ENCODE results near the gene SEC16A. TPM values are rescaled to one million over a fixed set of nuclear protein-coding genes. Genes with fewer than 3 reads are reported as not detected.

SEC16A gene
- total RNA-seq, 1 donor: 39.4 TPM

DNA sequence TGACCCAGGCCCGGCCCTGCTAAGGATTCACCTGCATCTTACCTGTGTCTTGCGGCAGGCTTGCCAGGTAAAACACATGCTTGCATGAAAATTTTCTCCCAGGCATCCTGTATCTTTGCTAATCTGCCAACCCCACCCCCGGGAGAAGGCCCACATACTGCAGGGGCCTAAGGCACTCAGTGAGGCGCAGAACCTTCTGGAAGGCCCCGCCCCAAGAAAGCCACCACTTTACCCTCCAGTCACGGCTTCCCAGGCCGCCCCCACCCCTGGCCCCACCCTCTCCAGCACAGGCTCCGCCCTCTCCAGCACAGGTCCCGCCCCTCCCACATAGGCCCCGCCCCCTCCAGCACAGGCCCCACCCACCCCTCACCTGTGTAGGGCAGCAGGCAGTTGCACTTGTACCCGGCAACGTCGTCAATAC lies 29.8 kb upstream of the SEC16A start:
- TF ChIP-seq, protein P1, sequence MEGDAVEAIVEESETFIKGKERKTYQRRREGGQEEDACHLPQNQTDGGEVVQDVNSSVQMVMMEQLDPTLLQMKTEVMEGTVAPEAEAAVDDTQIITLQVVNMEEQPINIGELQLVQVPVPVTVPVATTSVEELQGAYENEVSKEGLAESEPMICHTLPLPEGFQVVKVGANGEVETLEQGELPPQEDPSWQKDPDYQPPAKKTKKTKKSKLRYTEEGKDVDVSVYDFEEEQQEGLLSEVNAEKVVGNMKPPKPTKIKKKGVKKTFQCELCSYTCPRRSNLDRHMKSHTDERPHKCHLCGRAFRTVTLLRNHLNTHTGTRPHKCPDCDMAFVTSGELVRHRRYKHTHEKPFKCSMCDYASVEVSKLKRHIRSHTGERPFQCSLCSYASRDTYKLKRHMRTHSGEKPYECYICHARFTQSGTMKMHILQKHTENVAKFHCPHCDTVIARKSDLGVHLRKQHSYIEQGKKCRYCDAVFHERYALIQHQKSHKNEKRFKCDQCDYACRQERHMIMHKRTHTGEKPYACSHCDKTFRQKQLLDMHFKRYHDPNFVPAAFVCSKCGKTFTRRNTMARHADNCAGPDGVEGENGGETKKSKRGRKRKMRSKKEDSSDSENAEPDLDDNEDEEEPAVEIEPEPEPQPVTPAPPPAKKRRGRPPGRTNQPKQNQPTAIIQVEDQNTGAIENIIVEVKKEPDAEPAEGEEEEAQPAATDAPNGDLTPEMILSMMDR (IDR thresholded peaks at IDR 0.05; ENCODE audit: insufficient read depth, low read length): no peak
- H3K4me3 ChIP-seq (ENCODE audit: low read depth, low read length): no peak overlapping the region
- no peak for DNase-seq (ENCODE audit: low read depth)

GRCh38 chr9:136511670-136512592 lies 29.1 kb upstream of the SEC16A start:
- H3K4me3 ChIP-seq (ENCODE audit: low read depth, low read length): no peak overlapping the region
- TF ChIP-seq, protein P1 (IDR thresholded peaks at IDR 0.05; ENCODE audit: insufficient read depth, low read length): no peak
- no peak for DNase-seq (ENCODE audit: low read depth)

GRCh38 chr9:136511144-136511669 lies 28.4 kb upstream of the SEC16A start:
- no peak for DNase-seq (ENCODE audit: low read depth)
- TF ChIP-seq, protein P1 (IDR thresholded peaks at IDR 0.05; ENCODE audit: insufficient read depth, low read length): no peak
- H3K4me3 ChIP-seq (ENCODE audit: low read depth, low read length): no peak overlapping the region

DNA sequence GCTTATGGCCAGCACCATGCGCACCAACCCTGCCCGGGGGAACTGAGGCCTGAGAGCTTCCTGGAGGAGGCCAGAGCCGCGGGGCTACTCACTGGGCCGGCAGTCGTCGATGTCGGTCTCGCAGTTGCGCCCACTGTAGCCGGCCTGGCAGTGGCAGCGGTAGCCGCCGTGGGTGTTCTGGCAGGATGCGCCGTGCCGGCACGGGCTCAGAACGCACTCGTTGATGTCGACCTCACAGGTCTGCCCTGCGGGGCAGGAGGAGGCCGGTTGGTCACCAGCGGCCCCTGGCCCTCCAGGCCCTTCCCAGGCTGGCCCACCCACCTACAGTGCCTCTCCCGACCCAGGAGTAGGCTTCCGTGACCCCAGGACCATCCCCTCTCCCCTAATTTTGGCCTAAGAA lies 27.7 kb upstream of the SEC16A start:
- DNase-seq (ENCODE audit: low read depth): no peak
- no peak overlapping the region for H3K4me3 ChIP-seq (ENCODE audit: low read depth, low read length)
- TF ChIP-seq, protein P1 (IDR thresholded peaks at IDR 0.05; ENCODE audit: insufficient read depth, low read length): no peak

DNA sequence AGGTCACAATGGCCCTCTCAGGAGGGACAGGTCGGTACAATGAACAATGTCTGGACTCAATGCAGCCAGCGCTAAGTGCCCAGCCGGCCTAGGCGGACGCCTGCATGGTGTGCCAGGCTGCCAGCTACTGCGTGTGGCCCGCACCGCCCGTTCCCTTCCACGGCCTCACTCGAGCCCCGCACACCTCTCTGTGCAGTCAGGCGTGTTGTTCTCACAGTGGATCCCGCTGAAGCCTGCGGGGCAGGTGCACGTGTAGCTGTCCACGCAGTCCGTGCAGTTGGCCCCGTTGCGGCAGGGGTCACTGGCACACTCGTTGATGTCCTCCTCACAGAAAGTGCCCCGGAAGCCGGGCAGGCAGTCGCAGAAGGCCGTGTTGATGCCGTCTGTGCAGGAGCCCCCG lies 26.7 kb upstream of the SEC16A start:
- no peak overlapping the region for H3K4me3 ChIP-seq (ENCODE audit: low read depth, low read length)
- TF ChIP-seq, protein P1 (IDR thresholded peaks at IDR 0.05; ENCODE audit: insufficient read depth, low read length): no peak
- DNase-seq (ENCODE audit: low read depth): no peak

DNA sequence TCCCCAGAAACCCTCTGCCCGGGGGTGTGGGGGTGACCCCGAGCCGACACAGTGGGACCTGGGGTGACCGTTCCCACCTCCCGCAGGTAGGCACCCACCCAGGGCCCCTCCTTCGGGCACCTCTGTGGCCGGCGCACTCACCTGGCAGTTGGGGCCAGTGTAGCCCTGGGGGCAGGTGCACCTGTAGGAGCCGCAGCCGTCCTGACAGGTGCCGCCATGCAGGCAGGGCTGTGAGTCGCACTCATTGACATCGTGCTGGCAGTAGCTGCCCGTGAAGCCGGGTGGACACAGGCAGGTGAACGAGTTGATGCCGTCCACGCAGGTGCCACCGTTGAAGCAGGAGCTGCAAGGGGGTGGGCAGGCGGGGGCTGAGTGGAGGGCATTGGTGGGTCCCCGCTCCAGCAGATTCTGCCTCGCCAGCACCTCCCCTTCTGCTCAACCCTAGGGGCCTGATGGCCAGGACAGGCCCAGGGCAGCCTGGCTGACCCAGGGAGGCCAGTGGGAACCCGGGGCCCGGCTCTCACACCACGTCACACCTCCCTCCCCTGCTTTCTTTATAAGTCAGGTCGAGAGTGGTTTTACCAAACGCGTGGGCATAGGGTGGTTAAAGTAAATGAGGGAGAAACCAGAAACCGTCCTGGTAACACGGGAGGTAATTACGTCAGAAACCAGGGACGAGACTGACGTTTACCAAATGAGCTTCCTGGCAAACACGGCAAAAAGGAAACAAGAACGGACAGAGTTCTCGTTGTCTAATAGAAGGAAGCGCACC lies 26.1 kb upstream of the SEC16A start:
- TF ChIP-seq, protein P1 (IDR thresholded peaks at IDR 0.05; ENCODE audit: insufficient read depth, low read length): no peak
- no peak for DNase-seq (ENCODE audit: low read depth)
- H3K4me3 ChIP-seq (ENCODE audit: low read depth, low read length): no peak overlapping the region
